Thyroid gland (tissue), 4 donors: ENCODE results near the gene DLG2. TPM values are rescaled to one million over a fixed set of nuclear protein-coding genes. Genes with fewer than 3 reads are reported as not detected.

Source experiments
- DNase-seq, 2 donors: peaks; one replicate each; pipeline ENCODE4 v3.0.0-alpha.2; 2019
- H3K27ac ChIP-seq, 3 donors: fragments of 200-600 bp; sonication (generic); 1 replicate in 2 of 3; 2 replicates in 1 of 3; pipeline ENCODE4 v1.5.1; 2016 to 2019; ENCODE audit warnings: mild to moderate bottlenecking in 1 of 3, moderate library complexity in 1 of 3
- H3K27me3 ChIP-seq: fragments of 200-600 bp; sonication (generic); one replicate; pipeline ENCODE4 v1.5.1; 2019
- H3K36me3 ChIP-seq, 2 donors: fragments of 200-600 bp; sonication (generic); one replicate each; pipeline ENCODE4 v1.5.1; 2016 to 2019
- H3K4me1 ChIP-seq, 2 donors: fragments of 200-600 bp; sonication (generic); one replicate each; pipeline ENCODE4 v1.5.1; 2017 to 2019
- H3K4me3 ChIP-seq, 3 donors: fragments of 200-600 bp; sonication (generic); replicated peaks in 1 of 3; 1 replicate in 2 of 3; 2 replicates in 1 of 3; pipeline ENCODE4 v1.5.1; 2016; ENCODE audit warnings: mild to moderate bottlenecking in 1 of 3
- H3K9me3 ChIP-seq: fragments of 200-600 bp; sonication (generic); one replicate; pipeline ENCODE4 v1.5.1; 2017
- CTCF ChIP-seq, 6 experiments: fragments of 200-600 bp in 3 of 6; fragments of 450-650 bp in 3 of 6; sonication (generic) in 3 of 6; IDR thresholded peaks; one replicate each; pipeline ENCODE4 v1.5.1; 2016 to 2019; ENCODE audit warnings: antibody characterized with exemption in 6 of 6, mild to moderate bottlenecking in 2 of 6, inconsistent platforms in 1 of 6, moderate library complexity in 1 of 6
- POLR2A ChIP-seq, 2 donors: fragments of 450-650 bp; IDR thresholded peaks; one replicate each; pipeline ENCODE4 v1.6.1; 2017; ENCODE audit warnings: antibody characterized with exemption in 2 of 2, mild to moderate bottlenecking in 2 of 2, moderate library complexity in 1 of 2
- WGBS, 2 donors: methylation state at CpG; one replicate each; pipeline ENCODE4 v1.1.5; 2017; 5-methylcytosine and 5-hydroxymethylcytosine counted together
- intact Hi-C: fragments of 100-400 bp; cut with DNase I; formaldehyde crosslinking; loops from one replicate; pipeline ENCODE4 v1.15.1; 2023
- total RNA-seq, 4 donors: library from RNA; depleted of rRNA; stranded (reverse); fragments of >200 nt; gene quantifications; one replicate each; pipeline ENCODE4 v1.2.3, GENCODE V29; 2016

The DLG2 gene
- total RNA-seq, 4 donors from 2014 or later, result 29.4 to 79.4 (median 42.4) TPM

- intact Hi-C loops, result no loop called here
- Histone ChIP-seq H3K4me1 (peaks cover 21 to 36% of the 10 kb centered on the region in 2 donors), H3K9me3 (no peaks in the 10 kb centered on the region), H3K27me3 (no peaks in the 10 kb centered on the region), H3K27ac (peak overlapping the region; percentile 76 to 95 (median 91)), H3K36me3 (no peaks in the 10 kb centered on the region), H3K4me3 (no peak overlapping the region)
- WGBS, 2 donors, result 26 to 45% methylated on average over 1 of the region's 1 CpG
- DNase-seq, result peak; percentile 79 to 80
- TF ChIP-seq POLR2A (IDR thresholded peaks at IDR 0.05) (peak in 1 of 2 donors; percentile 37), CTCF (IDR thresholded peaks at IDR 0.05) (no peak)
Observed at GRCh38 chr11:83617671-83618070, 2009.5 kb downstream of the DLG2 start.

- no peak overlapping the region for H3K4me3 ChIP-seq
- 38 to 40% methylated on average over 2 of the region's 2 CpGs for WGBS, 2 donors
- peaks cover 36 to 52% of the 10 kb centered on the region in 2 donors for H3K4me1 ChIP-seq
- no peak for TF ChIP-seq POLR2A (IDR thresholded peaks at IDR 0.05)
- no peak for TF ChIP-seq CTCF (IDR thresholded peaks at IDR 0.05)
- peak overlapping the region in 2 of 3 donors; percentile 36 to 73 for H3K27ac ChIP-seq
- no peak for DNase-seq
- no peaks in the 10 kb centered on the region for H3K9me3 ChIP-seq
- intact Hi-C loops, result no loop called here
- H3K27me3 ChIP-seq, result no peaks in the 10 kb centered on the region
- no peaks in the 10 kb centered on the region for H3K36me3 ChIP-seq
Observed at GRCh38 chr11:83613767-83614121, 2013.4 kb downstream of the DLG2 start.

GRCh38 chr11:83612891-83613766, 2014.0 kb downstream of the DLG2 start:
- no peaks in the 10 kb centered on the region for H3K27me3 ChIP-seq
- 61 to 69% methylated on average over 5 of the region's 5 CpGs for WGBS, 2 donors
- DNase-seq, result peak; percentile 17 to 39
- peak overlapping the region in 2 of 3 donors; percentile 68 to 73 for H3K27ac ChIP-seq
- TF ChIP-seq CTCF (IDR thresholded peaks at IDR 0.05), result no peak
- no peak for TF ChIP-seq POLR2A (IDR thresholded peaks at IDR 0.05)
- H3K4me1 ChIP-seq, result peaks cover 31 to 46% of the 10 kb centered on the region in 2 donors
- H3K4me3 ChIP-seq, result no peak overlapping the region
- H3K9me3 ChIP-seq, result no peaks in the 10 kb centered on the region
- intact Hi-C loops, result no loop called here
- H3K36me3 ChIP-seq, result no peaks in the 10 kb centered on the region

GRCh38 chr11:83611600-83611999, 2015.5 kb downstream of the DLG2 start:
- intact Hi-C loops, result no loop called here

GRCh38 chr11:83611031-83611430, 2016.1 kb downstream of the DLG2 start:
- H3K9me3 ChIP-seq, result no peaks in the 10 kb centered on the region
- H3K27me3 ChIP-seq, result no peaks in the 10 kb centered on the region
- intact Hi-C loops, result no loop called here
- peaks cover 24 to 32% of the 10 kb centered on the region in 2 donors for H3K4me1 ChIP-seq
- H3K4me3 ChIP-seq, result no peak overlapping the region
- WGBS, 2 donors, result 55 to 57% methylated on average over 2 of the region's 2 CpGs
- no peaks in the 10 kb centered on the region for H3K36me3 ChIP-seq
- peak overlapping the region; percentile 68 to 77 (median 73) for H3K27ac ChIP-seq
- TF ChIP-seq POLR2A (IDR thresholded peaks at IDR 0.05), result no peak
- TF ChIP-seq CTCF (IDR thresholded peaks at IDR 0.05), result no peak
- DNase-seq, result no peak

More at GRCh38 chr11:83611600-83611999, 2015.5 kb downstream of the DLG2 start:
- Histone ChIP-seq H3K36me3 (no peaks in the 10 kb centered on the region), H3K27ac (peak overlapping the region; percentile 68 to 77 (median 73)), H3K27me3 (no peaks in the 10 kb centered on the region), H3K4me1 (peaks cover 24 to 34% of the 10 kb centered on the region in 2 donors), H3K4me3 (no peak overlapping the region), H3K9me3 (no peaks in the 10 kb centered on the region)
- DNase-seq, result peak; percentile 81 to 83
- 31 to 45% methylated on average over 3 of the region's 3 CpGs for WGBS, 2 donors
- TF ChIP-seq POLR2A (IDR thresholded peaks at IDR 0.05), result no peak
